Endothelial cell of umbilical vein (primary cell): ENCODE measurements around the gene NDUFA8. TPM values are rescaled to one million over a fixed set of nuclear protein-coding genes. Genes with fewer than 3 reads are reported as not detected.
A peak's percentile ranks its signal among the peaks of the same experiment; 100 is the strongest.

Experiments
- BruUV-seq: library from RNA; stranded (reverse); fragments of 400-500 nt; replicated peaks from 2 replicates; lab custom pipeline; 2021; lab: Mats Ljungman, UMichigan
- CTCF ChIA-PET: fragments of 300-600, 350-600 bp; sonication (Branson Sonifier 250); formaldehyde crosslinking; loops from one replicate; lab custom pipeline; 2021; ENCODE audit warnings: antibody characterized with exemption, inconsistent platforms; lab: Charles Lee
- POLR2A ChIA-PET: fragments of 300-600, 350-600 bp; sonication (Branson Sonifier 250); formaldehyde crosslinking; loops from one replicate; lab custom pipeline; 2021; ENCODE audit warnings: antibody characterized with exemption, inconsistent platforms; lab: Charles Lee
- DNase-seq: peaks from one replicate; pipeline ENCODE4 v3.0.0-alpha.2; 2011; ENCODE audit warnings: low read depth, low spot score
- FAIRE-seq: peaks from 2 replicates; lab custom pipeline; 2011; peaks lifted over from hg19 to GRCh38; lab: Jason Lieb, UNC
- H2AFZ ChIP-seq: 2 replicates; pipeline ENCODE4 v1.6.0; 2012; ENCODE audit warnings: low read depth, low read length, control low read depth, inconsistent platforms
- H3K27ac ChIP-seq: 2 replicates; pipeline ENCODE4 v1.5.1; 2011; ENCODE audit warnings: low read depth, mild to moderate bottlenecking, control low read depth, low read length, moderate library complexity; ENCODE audit not compliant: insufficient read depth
- H3K27me3 ChIP-seq, 2 experiments: 2 replicates each; pipeline versions ENCODE4 v1.6.0 to v1.6.1; 2011; ENCODE audit warnings: low read length in 2 of 2, mixed read lengths in 1 of 2; ENCODE audit not compliant: control insufficient read depth in 2 of 2, insufficient read depth in 2 of 2
- H3K36me3 ChIP-seq, 2 experiments: 2 replicates in 1 of 2; 3 replicates in 1 of 2; pipeline ENCODE4 v1.5.1; 2011; ENCODE audit warnings: low read length in 2 of 2, mild to moderate bottlenecking in 1 of 2, moderate library complexity in 1 of 2; ENCODE audit not compliant: control insufficient read depth in 2 of 2, insufficient read depth in 2 of 2; ENCODE audit errors: extremely low read depth in 1 of 2
- H3K4me1 ChIP-seq: 3 replicates; pipeline ENCODE4 v1.5.1; 2011; ENCODE audit warnings: mild to moderate bottlenecking, low read length; ENCODE audit not compliant: control insufficient read depth, insufficient read depth; ENCODE audit errors: extremely low read depth
- H3K4me2 ChIP-seq: 2 replicates; pipeline ENCODE4 v1.6.1; 2011; ENCODE audit warnings: low read length, control low read depth, mixed read lengths; ENCODE audit not compliant: insufficient read depth
- H3K4me3 ChIP-seq, 3 experiments: fragments of 200-600 bp in 1 of 3; sonication (generic), shearing (Covaris generic) in 1 of 3; replicated peaks in 1 of 3; 2 replicates each; pipeline ENCODE4 v1.5.1; 2011 to 2016; ENCODE audit warnings: control low read depth in 3 of 3, low read length in 3 of 3, mild to moderate bottlenecking in 2 of 3, inconsistent platforms in 1 of 3, low read depth in 1 of 3, moderate library complexity in 1 of 3; ENCODE audit not compliant: insufficient read depth in 1 of 3
- H3K79me2 ChIP-seq: 2 replicates; pipeline ENCODE4 v1.6.0; 2012; ENCODE audit warnings: low read length, inconsistent platforms; ENCODE audit not compliant: control insufficient read depth, insufficient read depth
- H3K9ac ChIP-seq: replicated peaks from 2 replicates; pipeline ENCODE3; 2011; ENCODE audit warnings: low read length, control low read depth; ENCODE audit not compliant: insufficient read depth; ENCODE audit errors: extremely low read depth
- H3K9me1 ChIP-seq: replicated peaks from 3 replicates; pipeline ENCODE4 v1.6.0; 2011; ENCODE audit warnings: mild to moderate bottlenecking, low read length; ENCODE audit not compliant: control insufficient read depth, insufficient read depth; ENCODE audit errors: extremely low read depth
- H3K9me3 ChIP-seq: replicated peaks from 2 replicates; pipeline ENCODE4 v1.5.1; 2012; ENCODE audit warnings: low read length, inconsistent platforms; ENCODE audit not compliant: control insufficient read depth, insufficient read depth
- H4K20me1 ChIP-seq: replicated peaks from 2 replicates; pipeline ENCODE3; 2011; ENCODE audit warnings: mild to moderate bottlenecking, low read length; ENCODE audit not compliant: control insufficient read depth, insufficient read depth; ENCODE audit errors: extremely low read depth
- EZH2 ChIP-seq: IDR thresholded peaks from 2 replicates; pipeline ENCODE4 v1.6.1; 2012; ENCODE audit warnings: borderline replicate concordance, low read depth, mild to moderate bottlenecking, moderate library complexity, low read length, inconsistent platforms; ENCODE audit not compliant: severe bottlenecking
- FOS ChIP-seq: IDR thresholded peaks from 2 replicates; pipeline ENCODE4 v1.6.1; 2011; ENCODE audit warnings: mild to moderate bottlenecking, low read length, moderate library complexity, borderline replicate concordance; ENCODE audit not compliant: insufficient read depth
- GATA2 ChIP-seq: IDR thresholded peaks from 2 replicates; pipeline ENCODE4 v1.7.0; 2011; ENCODE audit warnings: low read depth, mild to moderate bottlenecking, moderate library complexity, mixed read lengths, low read length; ENCODE audit not compliant: insufficient read length, insufficient read depth
- JUN ChIP-seq: IDR thresholded peaks from 2 replicates; pipeline ENCODE4 v1.6.1; 2011; ENCODE audit warnings: borderline replicate concordance, low read depth; ENCODE audit not compliant: insufficient read length, insufficient read depth
- POLR2A ChIP-seq: IDR thresholded peaks from 2 replicates; pipeline ENCODE4 v1.6.1; 2012; ENCODE audit warnings: low read depth, mild to moderate bottlenecking, control low read depth, low read length
- dilution Hi-C: fragments of 300-500 bp; cut with MboI; formaldehyde crosslinking; loops from one replicate; pipeline ENCODE4 v1.15.0; 2019; ENCODE audit warnings: low sequenced_read_pairs; ENCODE audit not compliant: extremely low pct_ligation_motif_present
- intact Hi-C: fragments of 100-400 bp; cut with micrococcal nuclease; formaldehyde crosslinking; loops from one replicate; pipeline ENCODE4 v1.10.0; 2022
- polyA plus RNA-seq, 4 experiments: library from polyadenylated mRNA; depleted of rRNA in 3 of 4; stranded (reverse) in 3 of 4; unstranded in 1 of 4; fragments of >200 nt; gene quantifications; 2 replicates each; pipeline versions ENCODE4 v1.2.1 to v1.2.3, GENCODE V29; 2011 to 2012; ENCODE audit warnings: missing spikeins in 1 of 4
- total RNA-seq: library from RNA; stranded (reverse); gene quantifications from 2 replicates; pipeline ENCODE4 v1.2.3, GENCODE V29; 2021
- TF ChIP-seq, protein P1 (sequence below), 2 donors: IDR thresholded peaks; 1 replicate in 1 of 2; 2 replicates in 1 of 2; pipeline ENCODE4 v1.5.1; 2011; ENCODE audit warnings: low read length in 2 of 2, mild to moderate bottlenecking in 2 of 2, moderate library complexity in 2 of 2, control low read depth in 1 of 2, inconsistent platforms in 1 of 2, low read depth in 1 of 2; ENCODE audit not compliant: insufficient read depth in 1 of 2; ENCODE audit errors: extremely low read depth in 1 of 2

The NDUFA8 gene
- total and polyA plus RNA-seq, 2 donors (not counting 3 experiments of a cell fraction or from before 2014, with no cell fraction given), result 68.2 to 100 TPM

- Histone ChIP-seq H3K9ac (no peak overlapping the region), H2AFZ (no peak overlapping the region), H3K27me3 (no peaks in the 10 kb centered on the region), H3K4me2 (no peak overlapping the region), H3K9me1 (no peaks in the 10 kb centered on the region), H3K36me3 (no peaks in the 10 kb centered on the region), H3K79me2 (no peaks in the 10 kb centered on the region), H3K9me3 (no peaks in the 10 kb centered on the region), H3K4me3 (no peak overlapping the region), H4K20me1 (no peaks in the 10 kb centered on the region), H3K27ac (no peak overlapping the region), H3K4me1 (peaks cover 20% of the 10 kb centered on the region)
- no TSS peak for BruUV-seq
- POLR2A ChIA-PET, result interaction anchor here (1.2 kb wide), 2 partner anchors 225 to 694 kb away, joined by 3 to 4 read pairs; no protein-coding TSS in a partner anchor
- dilution Hi-C loops, result no loop called here
- intact Hi-C loops, result loop anchor here (1.0 to 2.0 kb wide), 8 partner anchors 19 to 685 kb away; partner anchors contain the start of genes LHX6, MRRF and RBM18
- peak; percentile 78 for FAIRE-seq
- no peak for TF ChIP-seq EZH2
- peak; percentile 41 for TF ChIP-seq FOS
- TF ChIP-seq GATA2, result no peak
- DNase-seq, result peak; percentile 32
- CTCF ChIA-PET, result interaction anchor here (0.5 to 14.3 kb wide), 46 partner anchors 9 to 685 kb away, joined by 3 to 576 read pairs (median 6); partner anchors contain the start of genes MRRF, PTGS1, RBM18 and TTLL11
These were observed 33.9 kb downstream of the NDUFA8 start for GRCh38 chr9:122125509-122126330.

- dilution Hi-C loops, result no loop called here
- Histone ChIP-seq H3K79me2 (no peaks in the 10 kb centered on the region), H3K27me3 (no peaks in the 10 kb centered on the region), H3K4me1 (peaks cover 20% of the 10 kb centered on the region), H3K27ac (no peak overlapping the region), H2AFZ (no peak overlapping the region), H3K9ac (no peak overlapping the region), H3K4me2 (no peak overlapping the region), H3K36me3 (no peaks in the 10 kb centered on the region), H3K9me3 (no peaks in the 10 kb centered on the region), H3K9me1 (no peaks in the 10 kb centered on the region), H3K4me3 (no peak overlapping the region), H4K20me1 (no peaks in the 10 kb centered on the region)
- DNase-seq, result peak; percentile 77
- TF ChIP-seq EZH2 (no peak), JUN (no peak), GATA2 (no peak), FOS (no peak), POLR2A (no peak)
- TF ChIP-seq, protein P1, sequence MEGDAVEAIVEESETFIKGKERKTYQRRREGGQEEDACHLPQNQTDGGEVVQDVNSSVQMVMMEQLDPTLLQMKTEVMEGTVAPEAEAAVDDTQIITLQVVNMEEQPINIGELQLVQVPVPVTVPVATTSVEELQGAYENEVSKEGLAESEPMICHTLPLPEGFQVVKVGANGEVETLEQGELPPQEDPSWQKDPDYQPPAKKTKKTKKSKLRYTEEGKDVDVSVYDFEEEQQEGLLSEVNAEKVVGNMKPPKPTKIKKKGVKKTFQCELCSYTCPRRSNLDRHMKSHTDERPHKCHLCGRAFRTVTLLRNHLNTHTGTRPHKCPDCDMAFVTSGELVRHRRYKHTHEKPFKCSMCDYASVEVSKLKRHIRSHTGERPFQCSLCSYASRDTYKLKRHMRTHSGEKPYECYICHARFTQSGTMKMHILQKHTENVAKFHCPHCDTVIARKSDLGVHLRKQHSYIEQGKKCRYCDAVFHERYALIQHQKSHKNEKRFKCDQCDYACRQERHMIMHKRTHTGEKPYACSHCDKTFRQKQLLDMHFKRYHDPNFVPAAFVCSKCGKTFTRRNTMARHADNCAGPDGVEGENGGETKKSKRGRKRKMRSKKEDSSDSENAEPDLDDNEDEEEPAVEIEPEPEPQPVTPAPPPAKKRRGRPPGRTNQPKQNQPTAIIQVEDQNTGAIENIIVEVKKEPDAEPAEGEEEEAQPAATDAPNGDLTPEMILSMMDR (IDR thresholded peaks at IDR 0.05; ENCODE audit: extremely low read depth in 1 of 2, insufficient read depth in 1 of 2, low read depth in 1 of 2, low read length in 2 of 2), result peak; percentile 85 to 95
- peak; percentile 90 for FAIRE-seq
- ChIA-PET POLR2A (interaction anchor here (1.0 to 1.2 kb wide), 3 partner anchors 182 to 695 kb away, joined by 3 to 4 read pairs (median 3); no protein-coding TSS in a partner anchor), CTCF (interaction anchor here (0.6 to 14.3 kb wide), 55 partner anchors 8 to 691 kb away, joined by 3 to 576 read pairs (median 5); partner anchors contain the start of genes MORN5, MRRF, NDUFA8 and PTGS1)
- intact Hi-C loops, result loop anchor here (1.0 to 2.0 kb wide), 8 partner anchors 20 to 685 kb away; partner anchors contain the start of genes LHX6, MRRF and RBM18
- no TSS peak for BruUV-seq
These were observed 34.4 kb downstream of the NDUFA8 start for GRCh38 chr9:122125158-122125508.
